Keratinocyte (primary cell): ENCODE measurements around the gene ZFYVE19.

ENCODE experiments used
- CTCF ChIP-seq, 3 experiments: IDR thresholded peaks in 1 of 3; conservative IDR thresholded peaks in 1 of 3; optimal IDR thresholded peaks in 1 of 3; 2 replicates in 2 of 3; 3 replicates in 1 of 3; pipeline versions ENCODE3 to v1.5.1; 2011; ENCODE audit warnings: low read length in 3 of 3, mild to moderate bottlenecking in 3 of 3, moderate library complexity in 2 of 3, control low read depth in 1 of 3, inconsistent platforms in 1 of 3; ENCODE audit not compliant: insufficient read depth in 2 of 3; ENCODE audit errors: extremely low read depth in 1 of 3
- EZH2 ChIP-seq: IDR thresholded peaks from one replicate; pipeline ENCODE4 v1.6.1; 2012; ENCODE audit warnings: inconsistent platforms, mild to moderate bottlenecking, low read length, moderate library complexity

- no peak for TF ChIP-seq CTCF (optimal IDR thresholded peaks at IDR 0.05 in 1 of 3, IDR thresholded peaks at IDR 0.05 in 1 of 3, conservative IDR thresholded peaks at IDR 0.05 in 1 of 3; ENCODE audit: extremely low read depth in 1 of 3, insufficient read depth in 2 of 3, low read length in 3 of 3)
- TF ChIP-seq EZH2: no peak
Observed at GRCh38 chr15:40829115-40829514, 22.2 kb downstream of the ZFYVE19 start.
